22Rv1 (cell line): ENCODE data around the gene MATN3.

ENCODE experiments used
- CTCF ChIP-seq: fragments of 450-650 bp; IDR thresholded peaks from 2 replicates; pipeline ENCODE4 v1.5.1; 2017; ENCODE audit warnings: mild to moderate bottlenecking
- ZFX ChIP-seq: fragments of 450-650 bp; IDR thresholded peaks from 2 replicates; pipeline ENCODE4 v1.6.1; 2017; ENCODE audit warnings: antibody characterized with exemption, borderline replicate concordance

DNA sequence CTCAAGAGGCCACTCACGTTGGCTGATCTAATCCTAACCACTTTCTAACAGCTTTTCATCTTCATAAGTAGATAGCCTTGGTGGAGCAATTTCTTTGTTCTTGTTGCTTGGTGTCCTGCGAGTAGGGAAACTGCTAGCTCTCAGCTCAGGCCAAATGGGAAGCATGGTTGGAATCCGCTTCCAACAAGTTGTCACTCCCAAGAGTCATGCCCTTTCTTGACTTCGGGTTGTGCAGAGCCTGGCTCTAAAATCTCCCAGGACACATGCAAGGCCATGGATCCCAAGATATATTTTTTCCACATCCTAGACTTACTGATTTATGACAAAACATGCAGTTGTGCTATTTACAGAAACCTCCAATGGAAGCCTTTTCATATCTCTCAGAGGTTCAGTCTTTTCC, 7.3 kb upstream of the MATN3 start:
- TF ChIP-seq CTCF: no peak
- no peak for TF ChIP-seq ZFX
